ENCODE measurements around the gene HDDC3. TPM values are rescaled to one million over a fixed set of nuclear protein-coding genes. Genes with fewer than 3 reads are reported as not detected.

HDDC3 gene
- polyA plus RNA-seq, 1 donor (not counting 4 experiments of a cell fraction or from before 2014, with no cell fraction given) = 11.8 TPM

DNA sequence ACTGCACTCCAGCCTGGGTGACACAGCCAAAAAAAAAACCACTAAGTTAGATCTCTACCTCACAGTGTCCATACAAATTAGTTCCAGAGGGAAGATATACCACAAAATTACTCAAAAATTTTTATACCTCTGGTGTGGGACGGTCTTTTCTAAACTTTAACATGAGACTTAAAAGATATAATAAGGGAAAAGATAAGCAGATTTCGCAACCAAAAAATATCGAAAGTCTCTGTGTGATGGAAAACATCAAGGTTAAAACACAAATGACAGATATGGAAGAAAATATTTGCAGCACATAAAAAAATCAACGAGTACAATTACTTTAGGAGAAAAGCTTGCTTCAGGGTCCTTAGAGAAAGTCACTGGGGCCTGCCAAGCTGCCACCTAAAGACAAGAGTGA, 10.5 kb downstream of the HDDC3 start:
- Histone ChIP-seq H4K20me1 (ENCODE audit: control insufficient read depth, extremely low read depth, insufficient read depth, low read length) (no peaks in the 10 kb centered on the region), H3K9me1 (ENCODE audit: control insufficient read depth, extremely low read depth, insufficient read depth, low read length) (no peaks in the 10 kb centered on the region), H3K79me2 (ENCODE audit: control insufficient read depth, insufficient read depth, low read length) (no peaks in the 10 kb centered on the region), H3K4me3 (ENCODE audit: control insufficient read depth in 2 of 3, extremely low read depth in 1 of 3, insufficient read depth in 2 of 3, low read depth in 1 of 3, low read length in 3 of 3) (no peak overlapping the region), H2AFZ (ENCODE audit: control insufficient read depth, low read length) (no peak overlapping the region), H3K4me1 (ENCODE audit: control insufficient read depth, extremely low read depth, insufficient read depth, low read length) (no peaks in the 10 kb centered on the region), H3K9me3 (ENCODE audit: control insufficient read depth, low read depth, low read length) (no peaks in the 10 kb centered on the region), H3K27me3 (ENCODE audit: control insufficient read depth, extremely low read depth, insufficient read depth, low read length) (no peaks in the 10 kb centered on the region), H3K27ac (ENCODE audit: control insufficient read depth, insufficient read depth, low read length) (no peak overlapping the region), H3K9ac (ENCODE audit: control insufficient read depth, extremely low read depth, insufficient read depth, low read length) (no peak overlapping the region), H3K4me2 (ENCODE audit: control insufficient read depth, extremely low read depth, insufficient read depth, low read depth, low read length) (no peak overlapping the region), H3K36me3 (ENCODE audit: control insufficient read depth in 2 of 2, extremely low read depth in 1 of 2, insufficient read depth in 2 of 2, low read length in 2 of 2) (peaks cover 11% of the 10 kb centered on the region in 2 experiments)
- DNase-seq (ENCODE audit: low read depth, low spot score) = no peak
- TF ChIP-seq, protein P1, sequence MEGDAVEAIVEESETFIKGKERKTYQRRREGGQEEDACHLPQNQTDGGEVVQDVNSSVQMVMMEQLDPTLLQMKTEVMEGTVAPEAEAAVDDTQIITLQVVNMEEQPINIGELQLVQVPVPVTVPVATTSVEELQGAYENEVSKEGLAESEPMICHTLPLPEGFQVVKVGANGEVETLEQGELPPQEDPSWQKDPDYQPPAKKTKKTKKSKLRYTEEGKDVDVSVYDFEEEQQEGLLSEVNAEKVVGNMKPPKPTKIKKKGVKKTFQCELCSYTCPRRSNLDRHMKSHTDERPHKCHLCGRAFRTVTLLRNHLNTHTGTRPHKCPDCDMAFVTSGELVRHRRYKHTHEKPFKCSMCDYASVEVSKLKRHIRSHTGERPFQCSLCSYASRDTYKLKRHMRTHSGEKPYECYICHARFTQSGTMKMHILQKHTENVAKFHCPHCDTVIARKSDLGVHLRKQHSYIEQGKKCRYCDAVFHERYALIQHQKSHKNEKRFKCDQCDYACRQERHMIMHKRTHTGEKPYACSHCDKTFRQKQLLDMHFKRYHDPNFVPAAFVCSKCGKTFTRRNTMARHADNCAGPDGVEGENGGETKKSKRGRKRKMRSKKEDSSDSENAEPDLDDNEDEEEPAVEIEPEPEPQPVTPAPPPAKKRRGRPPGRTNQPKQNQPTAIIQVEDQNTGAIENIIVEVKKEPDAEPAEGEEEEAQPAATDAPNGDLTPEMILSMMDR (optimal IDR thresholded peaks at IDR 0.05 in 1 of 3, IDR thresholded peaks at IDR 0.05 in 1 of 3, conservative IDR thresholded peaks at IDR 0.05 in 1 of 3; ENCODE audit: extremely low read depth in 1 of 3, insufficient read depth in 2 of 3, low read length in 3 of 3) = no peak
- TF ChIP-seq EZH2 (IDR thresholded peaks at IDR 0.05; ENCODE audit: low read length) = no peak
- no peak for FAIRE-seq
- dilution Hi-C loops (cut with MboI; ENCODE audit: extremely low pct_ligation_motif_present, low sequenced_read_pairs) = no loop called here

DNA sequence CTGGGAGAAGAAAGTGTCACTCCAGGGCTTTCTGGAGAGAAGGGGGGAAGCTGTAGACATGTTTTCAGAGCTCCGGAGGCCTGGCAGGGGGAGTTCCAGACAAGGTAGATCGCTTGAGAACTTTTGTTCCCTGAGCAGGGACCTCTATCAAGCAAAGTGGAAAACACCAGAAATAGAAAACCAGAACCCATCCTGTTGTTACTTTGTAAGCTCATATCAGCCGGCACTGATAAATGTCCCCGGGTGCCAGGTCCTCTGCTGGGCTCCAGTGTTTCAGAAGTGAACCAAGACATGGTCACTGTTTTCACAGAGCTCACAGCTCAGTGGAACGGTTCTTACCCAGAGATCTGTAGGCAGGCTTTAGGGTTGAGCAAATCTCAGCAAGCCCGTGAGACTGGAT, 13.5 kb downstream of the HDDC3 start:
- H3K9ac ChIP-seq (ENCODE audit: control insufficient read depth, extremely low read depth, insufficient read depth, low read length) = no peak overlapping the region
- no peaks in the 10 kb centered on the region for H3K79me2 ChIP-seq (ENCODE audit: control insufficient read depth, insufficient read depth, low read length)
- no peaks in the 10 kb centered on the region for H3K9me3 ChIP-seq (ENCODE audit: control insufficient read depth, low read depth, low read length)
- H3K4me2 ChIP-seq (ENCODE audit: control insufficient read depth, extremely low read depth, insufficient read depth, low read depth, low read length) = no peak overlapping the region
- peaks cover 11 to 13% of the 10 kb centered on the region in 2 experiments for H3K36me3 ChIP-seq (ENCODE audit: control insufficient read depth in 2 of 2, extremely low read depth in 1 of 2, insufficient read depth in 2 of 2, low read length in 2 of 2)
- dilution Hi-C loops (cut with MboI; ENCODE audit: extremely low pct_ligation_motif_present, low sequenced_read_pairs) = no loop called here
- no peak for DNase-seq (ENCODE audit: low read depth, low spot score)
- TF ChIP-seq EZH2 (IDR thresholded peaks at IDR 0.05; ENCODE audit: low read length) = no peak
- TF ChIP-seq, protein P1 (optimal IDR thresholded peaks at IDR 0.05 in 1 of 3, IDR thresholded peaks at IDR 0.05 in 1 of 3, conservative IDR thresholded peaks at IDR 0.05 in 1 of 3; ENCODE audit: extremely low read depth in 1 of 3, insufficient read depth in 2 of 3, low read length in 3 of 3) = no peak
- H3K27ac ChIP-seq (ENCODE audit: control insufficient read depth, insufficient read depth, low read length) = no peak overlapping the region
- no peak overlapping the region for H3K4me3 ChIP-seq (ENCODE audit: control insufficient read depth in 2 of 3, extremely low read depth in 1 of 3, insufficient read depth in 2 of 3, low read depth in 1 of 3, low read length in 3 of 3)
- no peak for FAIRE-seq
- H4K20me1 ChIP-seq (ENCODE audit: control insufficient read depth, extremely low read depth, insufficient read depth, low read length) = no peaks in the 10 kb centered on the region
- no peaks in the 10 kb centered on the region for H3K4me1 ChIP-seq (ENCODE audit: control insufficient read depth, extremely low read depth, insufficient read depth, low read length)
- H2AFZ ChIP-seq (ENCODE audit: control insufficient read depth, low read length) = no peak overlapping the region
- H3K9me1 ChIP-seq (ENCODE audit: control insufficient read depth, extremely low read depth, insufficient read depth, low read length) = no peaks in the 10 kb centered on the region
- no peaks in the 10 kb centered on the region for H3K27me3 ChIP-seq (ENCODE audit: control insufficient read depth, extremely low read depth, insufficient read depth, low read length)
